ENCODE results near the gene FARS2. TPM values are rescaled to one million over a fixed set of nuclear protein-coding genes. Genes with fewer than 3 reads are reported as not detected.

FARS2 gene
- total RNA-seq, 1 experiment from 2014 or later, result 13.8 TPM

DNA sequence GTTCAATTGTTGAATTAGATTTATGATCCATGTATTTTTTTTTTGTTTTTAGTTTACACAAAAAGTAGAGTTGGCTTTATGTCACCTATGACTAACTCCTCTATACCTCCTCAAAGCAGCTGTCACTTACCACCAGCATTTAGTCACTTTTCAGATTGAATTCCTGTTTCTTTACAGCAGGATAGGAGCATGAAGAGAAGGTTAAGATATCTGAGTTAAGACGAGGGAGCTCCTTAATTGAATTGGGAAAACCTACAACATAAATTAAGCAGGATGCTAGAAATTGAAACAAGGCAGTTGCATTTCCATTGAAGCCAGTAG lies 237.2 kb downstream of the FARS2 start:
- H3K79me2 ChIP-seq (ENCODE audit: insufficient read depth, low read length), result no peaks in the 10 kb centered on the region
- ChIA-PET POLR2A (no interaction called here), CTCF (interaction anchor here (1.6 kb wide), 1 partner anchor 27 kb away, joined by 3 read pairs; no protein-coding TSS in a partner anchor), RAD21 (ENCODE audit: low non-redundant PET in 1 of 2, low total read pairs in 2 of 2, uncharacterized antibody in 2 of 2, unreplicated experiment in 2 of 2) (no interaction called here)
- H4K20me1 ChIP-seq (ENCODE audit: insufficient read depth), result no peaks in the 10 kb centered on the region
- no TSS peak for BruUV-seq (replicated peaks)
- H3K4me2 ChIP-seq (ENCODE audit: low read length), result no peak overlapping the region
- H3K4me1 ChIP-seq (ENCODE audit: control insufficient read depth in 1 of 2, insufficient read depth in 2 of 2, low read length in 2 of 2), result no peaks in the 10 kb centered on the region
- no peak overlapping the region for H2AFZ ChIP-seq (ENCODE audit: low read depth, low read length, poor library complexity, severe bottlenecking)
- H3K27ac ChIP-seq (ENCODE audit: low read depth, low read length), result no peak overlapping the region
- intact Hi-C loops (cut with micrococcal nuclease), result no loop called here
- H3K9me2 ChIP-seq (ENCODE audit: insufficient read depth), result no peaks in the 10 kb centered on the region
- no peak overlapping the region for H3K9ac ChIP-seq (ENCODE audit: low read length)
- no peak overlapping the region for H3K4me3 ChIP-seq (replicated peaks in 1 of 2; ENCODE audit: low read depth in 1 of 2, low read length in 2 of 2)
- DNase-seq (ENCODE audit: low read depth, low spot score) (no peak), ATAC-seq (no peak)
- H3K36me3 ChIP-seq (ENCODE audit: control insufficient read depth in 1 of 2, insufficient read depth in 2 of 2, low read length in 2 of 2), result no peaks in the 10 kb centered on the region
- TF ChIP-seq ZFX (IDR thresholded peaks at IDR 0.05) (no peak), EZH2phosphoT487 (IDR thresholded peaks at IDR 0.05; ENCODE audit: borderline replicate concordance) (no peak), CBX3 (IDR thresholded peaks at IDR 0.05; ENCODE audit: low read depth) (no peak), EGR1 (IDR thresholded peaks at IDR 0.05; ENCODE audit: low read depth) (no peak), CEBPB (IDR thresholded peaks at IDR 0.05; ENCODE audit: low read depth) (no peak)
- TF ChIP-seq, protein P1, sequence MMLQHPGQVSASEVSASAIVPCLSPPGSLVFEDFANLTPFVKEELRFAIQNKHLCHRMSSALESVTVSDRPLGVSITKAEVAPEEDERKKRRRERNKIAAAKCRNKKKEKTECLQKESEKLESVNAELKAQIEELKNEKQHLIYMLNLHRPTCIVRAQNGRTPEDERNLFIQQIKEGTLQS (IDR thresholded peaks at IDR 0.05), result no peak
- TF ChIP-seq, protein P2, sequence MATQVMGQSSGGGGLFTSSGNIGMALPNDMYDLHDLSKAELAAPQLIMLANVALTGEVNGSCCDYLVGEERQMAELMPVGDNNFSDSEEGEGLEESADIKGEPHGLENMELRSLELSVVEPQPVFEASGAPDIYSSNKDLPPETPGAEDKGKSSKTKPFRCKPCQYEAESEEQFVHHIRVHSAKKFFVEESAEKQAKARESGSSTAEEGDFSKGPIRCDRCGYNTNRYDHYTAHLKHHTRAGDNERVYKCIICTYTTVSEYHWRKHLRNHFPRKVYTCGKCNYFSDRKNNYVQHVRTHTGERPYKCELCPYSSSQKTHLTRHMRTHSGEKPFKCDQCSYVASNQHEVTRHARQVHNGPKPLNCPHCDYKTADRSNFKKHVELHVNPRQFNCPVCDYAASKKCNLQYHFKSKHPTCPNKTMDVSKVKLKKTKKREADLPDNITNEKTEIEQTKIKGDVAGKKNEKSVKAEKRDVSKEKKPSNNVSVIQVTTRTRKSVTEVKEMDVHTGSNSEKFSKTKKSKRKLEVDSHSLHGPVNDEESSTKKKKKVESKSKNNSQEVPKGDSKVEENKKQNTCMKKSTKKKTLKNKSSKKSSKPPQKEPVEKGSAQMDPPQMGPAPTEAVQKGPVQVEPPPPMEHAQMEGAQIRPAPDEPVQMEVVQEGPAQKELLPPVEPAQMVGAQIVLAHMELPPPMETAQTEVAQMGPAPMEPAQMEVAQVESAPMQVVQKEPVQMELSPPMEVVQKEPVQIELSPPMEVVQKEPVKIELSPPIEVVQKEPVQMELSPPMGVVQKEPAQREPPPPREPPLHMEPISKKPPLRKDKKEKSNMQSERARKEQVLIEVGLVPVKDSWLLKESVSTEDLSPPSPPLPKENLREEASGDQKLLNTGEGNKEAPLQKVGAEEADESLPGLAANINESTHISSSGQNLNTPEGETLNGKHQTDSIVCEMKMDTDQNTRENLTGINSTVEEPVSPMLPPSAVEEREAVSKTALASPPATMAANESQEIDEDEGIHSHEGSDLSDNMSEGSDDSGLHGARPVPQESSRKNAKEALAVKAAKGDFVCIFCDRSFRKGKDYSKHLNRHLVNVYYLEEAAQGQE (IDR thresholded peaks at IDR 0.05; ENCODE audit: low read depth), result no peak
- TF ChIP-seq, protein P3, sequence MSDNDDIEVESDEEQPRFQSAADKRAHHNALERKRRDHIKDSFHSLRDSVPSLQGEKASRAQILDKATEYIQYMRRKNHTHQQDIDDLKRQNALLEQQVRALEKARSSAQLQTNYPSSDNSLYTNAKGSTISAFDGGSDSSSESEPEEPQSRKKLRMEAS (IDR thresholded peaks at IDR 0.05), result no peak
- no peaks in the 10 kb centered on the region for H3K9me3 ChIP-seq (ENCODE audit: control insufficient read depth in 1 of 2, insufficient read depth in 1 of 2, low read depth in 1 of 2, low read length in 2 of 2)
- no peaks in the 10 kb centered on the region for H3K27me3 ChIP-seq (ENCODE audit: insufficient read depth, low read length)

All from HCT116 (cell line).